Ovary (tissue), 3 donors: Measurements from ENCODE around the gene PCSK5.

Experiments
- CTCF ChIP-seq, 3 donors: fragments of 450-650 bp in 2 of 3; fragments of 200-600 bp in 1 of 3; IDR thresholded peaks; one replicate each; pipeline versions ENCODE4 v1.5.1 to v1.8.0; 2016 to 2022; ENCODE audit warnings: antibody characterized with exemption in 3 of 3, mild to moderate bottlenecking in 1 of 3
- EP300 ChIP-seq: sonication (generic); formaldehyde crosslinking; IDR thresholded peaks from one replicate; pipeline ENCODE4 v1.6.1; 2017; ENCODE audit warnings: antibody characterized with exemption
- POLR2A ChIP-seq: fragments of 450-650 bp; IDR thresholded peaks from one replicate; pipeline ENCODE4 v1.6.1; 2017; ENCODE audit warnings: antibody characterized with exemption, mild to moderate bottlenecking, moderate library complexity
- donor health status: DM: no; HTN: no; CAD: no.

DNA sequence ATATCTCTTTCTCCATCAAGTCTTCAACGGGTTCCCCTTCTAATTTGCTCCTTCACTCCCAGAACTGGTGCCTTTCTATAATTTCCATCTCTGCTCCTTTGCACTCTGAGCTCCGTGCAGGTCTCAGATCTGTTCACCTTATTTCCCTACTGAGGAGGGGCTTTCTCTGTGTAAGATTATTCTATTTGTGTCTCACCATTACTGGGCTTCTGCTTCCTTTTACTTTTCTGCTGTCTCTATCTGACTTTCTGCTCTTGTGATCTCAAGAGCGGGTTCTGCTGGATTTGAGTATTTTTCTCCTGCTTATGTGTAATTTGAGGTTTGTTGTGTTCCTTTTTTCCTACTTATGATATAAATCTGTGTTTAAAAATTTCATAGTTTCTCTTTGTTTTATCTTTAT lies 117.5 kb downstream of the PCSK5 start:
- TF ChIP-seq CTCF (IDR thresholded peaks at IDR 0.05) = no peak
- TF ChIP-seq POLR2A = no peak
- TF ChIP-seq EP300 = no peak
